HTERT RPE-1 (cell line): ENCODE measurements around the gene PBX4.
"Not testable (repeated sequence)": the region's sequence is repeated elsewhere in the genome, so short reads cannot be mapped to it uniquely, and the experiment has no call there.

Source experiments
- in situ Hi-C: fragments of 300-500 bp; cut with MboI; formaldehyde crosslinking; loops from 4 replicates; pipeline ENCODE4 v1.14.3; 2020; ENCODE audit warnings: low sequenced_read_pairs

PBX4 gene

GRCh38 chr19:19627621-19628500 lies 9.4 kb upstream of the PBX4 start, which contains the start of gene LPAR2:
LPAR2 (minus strand) TSS chr19:19628220; CDS start chr19:19627275, 945 bp downstream.
- in situ Hi-C loops: no loop called here

- in situ Hi-C loops: no loop called here
Measured at GRCh38 chr19:19626516-19627472, 8.3 kb upstream of the PBX4 start.

- in situ Hi-C loops: no loop called here
Measured at GRCh38 chr19:19624032-19624570, 5.6 kb upstream of the PBX4 start.

GRCh38 chr19:19623383-19623782 lies 4.9 kb upstream of the PBX4 start:
- in situ Hi-C loops: no loop called here

GRCh38 chr19:19619849-19620210 lies 1.3 kb upstream of the PBX4 start:
- in situ Hi-C loops: no loop called here

- in situ Hi-C loops: no loop called here
Measured at GRCh38 chr19:19619181-19619848, 828 bp upstream of the PBX4 start.

- in situ Hi-C loops: no loop called here
Measured at GRCh38 chr19:19615086-19615485, 3.4 kb downstream of the PBX4 start.

- in situ Hi-C loops: no loop called here
Measured at GRCh38 chr19:19613506-19613905, 5.0 kb downstream of the PBX4 start.

- in situ Hi-C loops: no loop called here
Measured at GRCh38 chr19:19610376-19611202, 7.9 kb downstream of the PBX4 start.

GRCh38 chr19:19606686-19607085 lies 11.8 kb downstream of the PBX4 start:
- in situ Hi-C loops: not testable (repeated sequence)

- in situ Hi-C loops: no loop called here
Measured at GRCh38 chr19:19606021-19606420, 12.5 kb downstream of the PBX4 start.

GRCh38 chr19:19602713-19603324 lies 15.7 kb downstream of the PBX4 start:
- in situ Hi-C loops: no loop called here

GRCh38 chr19:19602136-19602712 lies 16.3 kb downstream of the PBX4 start:
- in situ Hi-C loops: no loop called here

GRCh38 chr19:19600793-19601330 lies 17.6 kb downstream of the PBX4 start:
- in situ Hi-C loops: no loop called here

GRCh38 chr19:19598728-19599451 lies 19.6 kb downstream of the PBX4 start:
- in situ Hi-C loops: not testable (repeated sequence)

GRCh38 chr19:19597809-19598306 lies 20.6 kb downstream of the PBX4 start:
- in situ Hi-C loops: no loop called here

- in situ Hi-C loops: no loop called here
Measured at GRCh38 chr19:19595171-19595701, 23.3 kb downstream of the PBX4 start.

GRCh38 chr19:19594381-19594780 lies 24.1 kb downstream of the PBX4 start:
- in situ Hi-C loops: no loop called here
